Measurements from ENCODE around the gene PSMA7. TPM values are rescaled to one million over a fixed set of nuclear protein-coding genes. Genes with fewer than 3 reads are reported as not detected.

PSMA7 gene
- total and polyA plus RNA-seq, 2 of the 8 experiments (the other 6 are each of a cell fraction or from before 2014, with no cell fraction given), result 361 to 648 TPM

- H4K8ac ChIP-seq (ENCODE audit: extremely low read depth, insufficient read depth, low read length), result no peak overlapping the region
- FAIRE-seq (no peak), DNase-seq (ENCODE audit: low read depth in 1 of 2, low spot score in 2 of 2) (no peak)
- no peak overlapping the region for H2BK15ac ChIP-seq (ENCODE audit: low read length)
- POLR2A ChIA-PET (ENCODE audit: partially characterized antibody), result interaction anchor here (0.7 to 1.8 kb wide), 3 partner anchors 10 to 51 kb away, joined by 3 to 5 read pairs (median 3); no protein-coding TSS in a partner anchor
- no peaks in the 10 kb centered on the region for H3K23me2 ChIP-seq (ENCODE audit: low read depth, low read length)
- H3K9me3 ChIP-seq (ENCODE audit: insufficient read depth in 2 of 2, low read depth in 1 of 2, low read length in 1 of 2), result no peaks in the 10 kb centered on the region
- H4K5ac ChIP-seq (ENCODE audit: insufficient read length, low read depth, low read length), result no peak overlapping the region
- H3K18ac ChIP-seq (ENCODE audit: extremely low read depth, low read length), result no peak overlapping the region
- no peak overlapping the region for H2BK20ac ChIP-seq (ENCODE audit: low read length)
- no peak overlapping the region for H3K9ac ChIP-seq (replicated peaks in 1 of 4; ENCODE audit: extremely low read depth in 1 of 4, low read depth in 3 of 4, low read length in 3 of 4)
- 92% methylated on average over 8 of the region's 8 CpGs; no CpG with 5 or more reads in 1 of the 2 experiments for WGBS, 2 experiments (ENCODE audit: extremely low coverage in 1 of 2, insufficient coverage in 1 of 2, insufficient read length in 1 of 2, insufficient replicate concordance in 2 of 2, low coverage in 1 of 2, low lambda C conversion rate in 2 of 2, missing lambda C conversion rate in 1 of 2)
- H3K27me3 ChIP-seq (replicated peaks in 1 of 4; ENCODE audit: control insufficient read depth in 3 of 4, extremely low read depth in 1 of 4, insufficient read depth in 3 of 4, low read length in 3 of 4), result no peaks in the 10 kb centered on the region
- H4K20me1 ChIP-seq (replicated peaks in 1 of 2; ENCODE audit: control insufficient read depth in 1 of 2, insufficient read depth in 2 of 2, low read length in 2 of 2), result peaks cover 4 to 5% of the 10 kb centered on the region in 2 experiments
- H2BK5ac ChIP-seq (ENCODE audit: low read depth, low read length), result no peak overlapping the region
- H2AFZ ChIP-seq (ENCODE audit: low read length), result no peak overlapping the region
- no peaks in the 10 kb centered on the region for H3K79me2 ChIP-seq (ENCODE audit: control insufficient read depth in 1 of 2, insufficient read depth in 2 of 2, low read length in 2 of 2)
- H3K36me3 ChIP-seq (ENCODE audit: control insufficient read depth in 2 of 4, insufficient read depth in 4 of 4, low read length in 3 of 4), result peaks cover 2 to 25% (median 14%) of the 10 kb centered on the region in 4 experiments; a peak in 6 of 8 replicates
- H3K4me3 ChIP-seq (ENCODE audit: extremely low read depth in 1 of 4, insufficient read depth in 2 of 4, low read depth in 3 of 4, low read length in 4 of 4), result no peak overlapping the region
- CTCF ChIA-PET (ENCODE audit: partially characterized antibody), result interaction anchor here (1.6 kb wide), 1 partner anchor 36 kb away, joined by 4 read pairs; no protein-coding TSS in a partner anchor
- no peak overlapping the region for H2BK120ac ChIP-seq (replicated peaks; ENCODE audit: low read depth, low read length)
- no peak overlapping the region for H3K56ac ChIP-seq (replicated peaks; ENCODE audit: insufficient read length, low read depth, low read length)
- no peak overlapping the region for H2BK12ac ChIP-seq (ENCODE audit: low read depth, low read length)
- H3K14ac ChIP-seq (ENCODE audit: insufficient read length), result no peak overlapping the region
- no peak overlapping the region for H3K23ac ChIP-seq (ENCODE audit: insufficient read length)
- H3K4me2 ChIP-seq (ENCODE audit: insufficient read depth in 1 of 2, low read depth in 2 of 2, low read length in 2 of 2), result no peak overlapping the region
- no peaks in the 10 kb centered on the region for H3K79me1 ChIP-seq (ENCODE audit: low read depth, low read length)
- H3K4me1 ChIP-seq (replicated peaks in 1 of 4; ENCODE audit: control insufficient read depth in 3 of 4, insufficient read depth in 4 of 4, low read length in 3 of 4), result no peaks in the 10 kb centered on the region
- no peak overlapping the region for H3K4ac ChIP-seq (replicated peaks; ENCODE audit: insufficient read length, low read depth, low read length)
- H3K27ac ChIP-seq (ENCODE audit: low read depth, low read length), result no peak overlapping the region
- H2AK5ac ChIP-seq (ENCODE audit: low read depth, low read length), result no peak overlapping the region
- H4K91ac ChIP-seq (replicated peaks; ENCODE audit: insufficient read length, low read length), result no peak overlapping the region
- TF ChIP-seq RAD21 (IDR thresholded peaks at IDR 0.05 in 1 of 2, conservative IDR thresholded peaks at IDR 0.05 in 1 of 2; ENCODE audit: low read depth in 2 of 2, low read length in 2 of 2) (no peak), CTBP2 (IDR thresholded peaks at IDR 0.05; ENCODE audit: borderline replicate concordance, insufficient read depth, insufficient read length, low read length) (no peak), GABPA (IDR thresholded peaks at IDR 0.05; ENCODE audit: borderline replicate concordance, insufficient read depth, low read length) (no peak), TAF7 (optimal IDR thresholded peaks at IDR 0.05; ENCODE audit: borderline replicate concordance, low read depth, low read length) (no peak), GTF2F1 (IDR thresholded peaks at IDR 0.05; ENCODE audit: borderline replicate concordance, low read depth, low read length) (no peak), TCF12 (IDR thresholded peaks at IDR 0.05; ENCODE audit: low read depth, low read length) (no peak), PHF8 (conservative IDR thresholded peaks at IDR 0.05; ENCODE audit: low read depth, low read length) (no peak), RBBP5 (IDR thresholded peaks at IDR 0.05; ENCODE audit: borderline replicate concordance, low read depth, low read length) (no peak), SUZ12 (IDR thresholded peaks at IDR 0.05; ENCODE audit: low read length) (no peak), CEBPB (IDR thresholded peaks at IDR 0.05; ENCODE audit: low read depth, low read length) (no peak), CTCF (IDR thresholded peaks at IDR 0.05; ENCODE audit: control extremely low read depth in 1 of 3, insufficient read depth in 1 of 3, low read depth in 1 of 3, low read length in 3 of 3) (no peak)
Observed at GRCh38 chr20:62171245-62171644, 28.1 kb upstream of the PSMA7 start.
